ENCODE measurements around the gene TMEM178B.
"Not testable (repeated sequence)": the region's sequence is repeated elsewhere in the genome, so short reads cannot be mapped to it uniquely, and the experiment has no call there.

The TMEM178B gene

GRCh38 chr7:141185369-141185967, 111.6 kb downstream of the TMEM178B start:
- no peak for DNase-seq

GRCh38 chr7:141189231-141189630, 115.4 kb downstream of the TMEM178B start:
- no peak for DNase-seq

GRCh38 chr7:141190495-141190894, 116.6 kb downstream of the TMEM178B start:
- no peak for DNase-seq

DNA sequence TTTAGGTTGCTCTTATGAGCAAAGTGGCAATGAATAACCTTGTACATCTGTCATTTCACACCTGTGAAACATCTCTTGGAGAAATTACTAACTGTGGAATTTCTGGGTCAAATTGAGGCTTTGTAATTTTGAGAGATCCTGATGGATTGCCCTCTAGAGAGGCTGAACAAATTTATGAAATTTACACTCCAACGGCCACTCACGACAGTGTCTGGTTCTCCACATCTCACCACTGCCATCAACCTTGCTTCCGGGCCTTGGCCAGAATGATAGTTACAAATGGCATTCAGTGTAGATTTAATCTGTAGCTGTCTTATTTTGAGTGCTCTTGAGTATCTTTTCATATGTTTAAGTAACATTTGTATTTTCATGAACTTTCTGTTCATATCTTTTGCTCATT, 117.4 kb downstream of the TMEM178B start:
- DNase-seq = no peak

DNA sequence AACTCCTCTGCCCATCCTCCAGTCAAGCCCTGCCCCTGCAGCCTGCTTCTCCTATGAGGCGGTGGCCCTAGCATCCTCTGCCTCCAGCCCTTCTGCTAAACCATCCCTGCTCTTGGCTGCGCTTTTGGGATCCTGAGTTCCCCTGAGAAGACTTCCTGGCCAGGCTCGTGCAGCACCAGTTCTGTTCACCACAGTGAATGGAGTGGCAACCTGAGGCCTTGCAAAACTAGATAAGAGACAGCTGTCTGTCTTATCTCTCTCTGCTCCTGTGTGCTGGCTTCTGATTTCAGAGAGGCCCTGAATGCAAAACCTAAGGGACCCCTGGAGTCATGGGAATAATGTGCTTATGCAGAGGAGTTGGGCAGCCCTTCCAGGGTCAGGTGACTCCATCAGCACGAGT, 119.2 kb downstream of the TMEM178B start:
- no peak for DNase-seq

DNA sequence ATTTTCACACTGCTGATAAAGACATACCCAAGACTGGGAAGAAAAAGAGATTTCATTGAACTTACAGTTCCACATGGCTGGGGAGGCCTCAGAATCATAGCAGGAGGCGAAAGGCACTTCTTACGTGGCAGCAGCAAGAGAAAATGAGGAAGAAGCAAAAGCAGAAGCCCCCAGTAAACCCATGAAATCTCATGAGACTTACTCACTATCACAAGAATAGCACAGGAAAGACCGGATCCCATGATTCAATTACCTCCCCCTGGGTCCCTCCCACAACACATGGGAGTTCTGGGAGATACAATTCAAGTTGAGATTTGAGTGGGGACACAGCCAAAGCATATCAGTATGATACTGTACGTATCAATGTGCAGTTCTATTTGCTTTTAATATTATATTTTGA, 121.9 kb downstream of the TMEM178B start:
- not testable (repeated sequence) for DNase-seq

GRCh38 chr7:141198194-141198958, 124.5 kb downstream of the TMEM178B start:
- no peak for DNase-seq

- DNase-seq = no peak
Measured at GRCh38 chr7:141200191-141201108, 126.6 kb downstream of the TMEM178B start.

GRCh38 chr7:141201145-141201885, 127.5 kb downstream of the TMEM178B start:
- DNase-seq = no peak

- no peak for DNase-seq
Measured at GRCh38 chr7:141202535-141202934, 128.7 kb downstream of the TMEM178B start.

DNA sequence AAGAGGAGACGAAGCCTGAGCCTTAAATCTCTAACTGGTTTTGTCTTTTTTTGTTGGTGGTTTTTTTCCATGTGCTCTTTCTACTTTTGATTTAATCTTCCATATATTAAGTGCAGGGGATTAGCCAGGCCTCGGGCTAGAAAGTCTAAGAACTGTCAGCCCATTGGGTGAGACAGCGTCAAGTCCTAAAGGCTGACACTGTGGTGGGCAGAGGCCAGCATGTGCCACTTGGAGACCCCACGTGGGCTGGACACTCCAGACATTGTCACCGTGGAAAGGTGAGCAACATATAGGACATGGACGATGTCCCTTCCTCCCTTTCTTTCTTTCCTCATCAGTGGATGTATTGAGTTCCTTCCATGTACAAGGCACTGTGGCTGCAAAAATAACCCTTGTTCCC, 129.3 kb downstream of the TMEM178B start:
- no peak for DNase-seq

- DNase-seq = no peak
Measured at GRCh38 chr7:141203586-141203985, 129.7 kb downstream of the TMEM178B start.

DNA sequence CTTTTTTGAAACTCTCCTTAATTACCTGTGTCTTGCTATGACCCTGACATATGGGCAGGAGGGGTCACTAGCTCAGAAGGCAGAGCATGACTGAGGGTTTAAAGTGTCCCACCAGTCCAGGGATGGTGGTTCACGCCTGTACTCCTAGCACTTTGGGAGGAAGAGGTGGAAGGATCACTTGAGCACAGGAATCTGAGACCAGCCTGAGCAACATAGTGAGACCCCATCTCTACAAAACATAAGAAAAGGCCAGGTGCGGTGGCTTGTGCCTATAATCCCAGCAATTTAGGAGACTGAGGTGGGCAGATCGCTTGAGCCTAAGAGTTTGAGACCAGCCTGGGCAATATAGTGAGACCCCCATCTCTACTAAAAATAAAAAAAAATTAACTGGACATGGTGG, 133.8 kb downstream of the TMEM178B start:
- no peak for DNase-seq

DNA sequence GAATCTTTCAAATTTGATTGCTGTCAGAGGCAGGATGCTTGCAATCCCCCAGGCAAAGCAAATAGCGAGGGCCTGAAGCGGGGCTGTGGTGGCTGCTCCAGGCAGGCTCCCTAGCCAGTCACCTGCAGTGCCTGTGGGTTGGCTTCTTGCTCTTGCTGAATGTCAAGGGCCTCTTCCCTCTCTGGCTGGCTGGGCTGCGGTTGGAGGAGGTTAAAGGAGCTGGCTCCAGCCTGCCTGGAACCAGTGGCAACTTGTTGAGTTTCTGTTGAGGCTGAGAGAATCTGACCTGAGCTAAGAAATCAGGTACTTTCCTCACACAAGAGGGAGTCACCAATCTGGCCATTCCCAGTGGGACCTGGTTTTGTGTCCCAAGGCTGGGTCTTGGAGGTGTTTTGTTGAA, 134.7 kb downstream of the TMEM178B start:
- DNase-seq = no peak

GRCh38 chr7:141209454-141209853, 135.6 kb downstream of the TMEM178B start:
- no peak for DNase-seq

GRCh38 chr7:141210862-141211261, 137.0 kb downstream of the TMEM178B start:
- no peak for DNase-seq

- DNase-seq = no peak
Measured at GRCh38 chr7:141213226-141213625, 139.4 kb downstream of the TMEM178B start.

GRCh38 chr7:141217938-141218337, 144.1 kb downstream of the TMEM178B start:
- DNase-seq = no peak

DNA sequence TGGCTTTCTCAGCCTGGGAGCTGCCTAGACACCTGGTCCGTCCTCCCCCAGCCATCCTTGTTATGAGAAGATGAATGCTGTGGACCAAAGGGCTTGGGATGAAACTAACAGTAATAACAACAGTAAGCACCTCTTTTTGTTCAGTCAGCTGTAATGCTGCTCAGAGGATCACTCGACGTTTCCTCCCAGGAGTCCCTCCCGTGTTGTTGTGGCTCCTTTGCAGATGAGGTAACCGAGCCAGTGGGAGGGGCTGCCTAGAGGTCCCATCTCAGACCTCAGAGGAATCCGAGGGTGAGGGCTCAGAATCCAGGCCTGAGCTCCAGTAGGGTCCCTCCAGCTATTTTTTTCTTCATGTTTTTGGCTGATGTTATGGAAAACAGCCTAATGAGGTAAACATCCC, 145.1 kb downstream of the TMEM178B start:
- DNase-seq = no peak

DNA sequence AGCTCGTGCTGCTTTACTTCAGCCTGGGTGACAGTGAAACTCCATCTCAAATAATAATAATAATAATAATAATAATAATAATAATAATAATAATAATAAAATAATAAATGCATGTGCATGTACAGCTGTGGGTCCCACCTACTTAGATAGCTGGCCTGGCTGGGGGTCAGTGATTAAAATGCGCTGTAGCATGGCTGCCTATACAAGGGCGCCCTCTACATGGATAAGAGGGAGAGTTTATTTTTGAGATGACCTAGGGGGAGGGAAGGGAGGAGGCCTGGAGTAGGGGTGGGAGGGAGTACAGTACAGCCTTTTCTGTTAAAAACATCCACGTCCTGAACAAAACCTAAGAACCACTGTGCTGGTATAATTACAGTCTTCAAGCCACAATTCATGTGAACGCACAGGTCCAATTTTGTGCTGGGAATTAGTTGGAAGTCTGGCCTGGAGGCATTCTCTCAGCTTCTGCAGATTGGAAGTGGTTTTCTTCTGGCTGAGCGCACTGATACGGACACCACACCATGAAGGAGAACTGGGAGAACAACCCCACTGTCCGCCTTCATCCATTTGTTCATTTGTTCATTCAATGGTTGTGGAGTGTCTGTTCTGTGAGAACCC, 146.5 kb downstream of the TMEM178B start:
- no peak for DNase-seq

DNA sequence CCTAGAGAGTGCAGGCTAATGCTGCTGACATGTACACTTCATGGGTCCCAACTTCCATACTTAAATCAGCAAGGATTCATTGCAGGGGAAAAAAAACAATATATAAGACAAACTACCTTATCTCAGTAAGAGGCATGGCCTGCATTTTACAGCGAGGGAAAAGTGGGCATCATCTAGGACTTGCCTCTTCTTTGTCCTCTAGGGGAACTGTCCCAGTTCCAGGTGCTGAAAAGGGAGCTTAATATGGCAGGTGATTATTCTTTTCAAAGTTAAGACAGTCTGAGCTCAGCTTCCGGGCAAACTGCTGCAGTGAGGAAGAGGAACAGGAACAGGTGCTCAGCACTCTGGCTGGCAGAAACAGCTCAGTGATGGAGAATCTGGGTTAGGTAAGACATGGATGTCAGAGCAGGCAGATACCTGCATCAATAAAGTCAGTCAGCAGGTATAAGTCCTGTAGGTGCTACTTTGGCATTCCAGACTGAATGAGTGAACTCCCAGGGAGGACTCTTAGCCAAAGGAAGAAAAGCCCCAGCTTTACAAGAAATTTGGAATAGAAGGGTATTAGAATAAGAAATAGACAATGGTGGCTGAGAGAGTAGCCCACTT, 147.2 kb downstream of the TMEM178B start:
- DNase-seq = no peak

Data from activated T-cell treated with anti-CD3 and anti-CD28 coated beads for 4 hours (primary cell).